Left colon (tissue), 2 donors: ENCODE data around the gene FAM13A. TPM values are rescaled to one million over a fixed set of nuclear protein-coding genes. Genes with fewer than 3 reads are reported as not detected.
"Not testable (repeated sequence)": the region's sequence is repeated elsewhere in the genome, so short reads cannot be mapped to it uniquely, and the experiment has no call there.

Experiments used
- ATAC-seq: fragments of 200-7000 bp; cut with Tn5 transposase; one replicate; pipeline ENCODE4 v1.9.1; 2020; ENCODE audit warnings: mild to moderate bottlenecking, moderate library complexity
- DNase-seq, 2 donors: peaks; one replicate each; pipeline ENCODE4 v3.0.0-alpha.2; 2020
- intact Hi-C, 2 donors: fragments of 100-400 bp; cut with DNase I in 1 of 2; cut with micrococcal nuclease in 1 of 2; formaldehyde crosslinking; loops; one replicate each; pipeline versions ENCODE4 v1.11.2 to v1.14.0; 2022; cut with DNase I, micrococcal nuclease
- total RNA-seq, 2 donors: library from RNA; stranded (reverse); fragmentation: NEBNext Ultra II Directional; extraction: Animal tissue kit (Norgen Biotek cat#: 25700); gene quantifications; one replicate each; pipeline ENCODE4 v1.2.1, GENCODE V29; 2021
- donor health status: DM: no; HTN: no; CAD: no.
- donor health status: DM: yes; HTN: yes; CAD: no.

Gene FAM13A
- total RNA-seq, 2 donors from 2014 or later: 34.3 to 80.3 TPM

DNA sequence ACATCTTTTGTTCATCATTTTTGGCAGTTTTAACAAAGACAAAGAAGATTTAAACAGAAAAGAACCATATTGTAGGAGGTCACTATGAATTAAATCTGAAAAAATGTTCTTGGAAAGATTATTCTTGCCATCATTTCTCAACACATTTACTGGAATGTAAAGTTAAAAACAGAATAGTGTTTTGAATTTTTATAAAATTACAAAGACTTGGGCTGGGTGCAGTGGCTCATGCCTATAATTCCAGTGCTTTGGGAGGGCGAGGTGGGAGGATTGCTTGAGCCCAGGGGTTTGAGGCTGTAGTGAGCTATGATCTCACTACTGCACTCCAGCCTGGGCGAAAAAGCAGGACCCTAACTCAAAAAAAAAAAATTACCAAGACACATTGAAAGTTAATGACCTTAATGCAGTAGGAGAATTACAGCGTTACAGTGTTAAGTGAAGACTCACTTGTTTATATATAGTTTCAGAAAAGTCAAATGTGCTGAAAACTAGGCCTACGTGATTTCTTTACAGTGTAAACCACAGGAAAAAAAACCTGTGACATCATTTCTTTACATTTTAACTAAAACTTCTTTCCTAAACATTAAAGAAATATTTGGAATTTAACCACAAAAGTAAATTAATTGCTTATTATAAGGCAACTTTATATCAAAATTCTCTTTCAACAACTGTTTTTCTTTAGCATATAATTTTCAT, 7.9 kb downstream of the FAM13A start:
- DNase-seq (no peak), ATAC-seq (no peak)
- intact Hi-C loops: no loop called here

DNA sequence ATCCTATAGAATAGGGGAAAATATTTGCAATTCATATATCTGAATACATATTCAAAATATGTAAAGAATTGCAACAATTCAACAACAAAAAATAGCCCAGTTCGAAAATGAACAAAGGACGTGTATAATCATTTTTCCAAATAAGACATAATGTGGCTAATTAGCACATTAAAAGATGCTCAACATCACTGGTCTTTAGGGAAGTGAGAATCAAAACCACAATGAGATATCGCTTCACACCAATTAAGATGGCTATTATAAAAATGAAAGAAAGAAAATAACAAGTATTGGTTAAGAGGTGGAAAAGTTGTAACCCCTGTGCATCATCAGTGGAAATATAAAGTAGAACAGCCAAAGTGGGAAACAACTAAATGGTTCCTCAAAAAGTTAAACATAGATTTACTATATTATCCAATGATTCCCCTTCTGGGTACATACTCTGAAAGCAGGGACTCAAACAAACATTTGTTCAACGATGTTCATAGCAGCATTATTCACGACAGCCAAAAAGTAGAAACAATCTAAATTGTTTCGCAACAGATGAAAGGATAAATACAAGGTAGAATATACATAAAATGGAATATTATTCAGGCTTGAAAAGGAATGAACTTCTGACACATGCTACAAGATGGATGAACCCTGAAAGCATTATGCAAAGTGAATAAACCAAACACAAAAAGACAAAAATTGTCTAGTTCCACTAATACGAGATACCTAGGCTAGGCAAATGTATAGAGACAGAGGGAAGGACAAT, 12.7 kb downstream of the FAM13A start:
- no peak for DNase-seq
- ATAC-seq: no peak
- intact Hi-C loops: no loop called here

DNA sequence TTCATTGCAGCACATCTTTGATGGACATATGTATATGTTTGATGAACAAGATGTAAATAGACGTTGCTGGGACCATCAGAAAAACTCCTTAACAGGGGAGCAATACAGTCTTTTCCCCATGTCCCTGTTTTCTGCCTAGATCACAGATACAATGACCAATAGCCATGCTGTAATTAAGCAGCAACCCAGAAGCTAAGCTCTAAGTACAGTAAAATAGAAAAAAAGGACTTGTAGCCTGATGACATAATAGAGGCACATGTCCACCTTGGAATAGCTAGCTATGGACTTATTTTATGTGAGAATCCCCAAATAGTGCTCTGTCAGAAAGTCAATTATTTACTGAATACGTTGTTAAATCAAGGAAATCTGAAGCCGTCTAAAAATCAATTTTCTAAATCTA, 14.9 kb downstream of the FAM13A start:
- ATAC-seq: no peak
- no peak for DNase-seq
- intact Hi-C loops: no loop called here

DNA sequence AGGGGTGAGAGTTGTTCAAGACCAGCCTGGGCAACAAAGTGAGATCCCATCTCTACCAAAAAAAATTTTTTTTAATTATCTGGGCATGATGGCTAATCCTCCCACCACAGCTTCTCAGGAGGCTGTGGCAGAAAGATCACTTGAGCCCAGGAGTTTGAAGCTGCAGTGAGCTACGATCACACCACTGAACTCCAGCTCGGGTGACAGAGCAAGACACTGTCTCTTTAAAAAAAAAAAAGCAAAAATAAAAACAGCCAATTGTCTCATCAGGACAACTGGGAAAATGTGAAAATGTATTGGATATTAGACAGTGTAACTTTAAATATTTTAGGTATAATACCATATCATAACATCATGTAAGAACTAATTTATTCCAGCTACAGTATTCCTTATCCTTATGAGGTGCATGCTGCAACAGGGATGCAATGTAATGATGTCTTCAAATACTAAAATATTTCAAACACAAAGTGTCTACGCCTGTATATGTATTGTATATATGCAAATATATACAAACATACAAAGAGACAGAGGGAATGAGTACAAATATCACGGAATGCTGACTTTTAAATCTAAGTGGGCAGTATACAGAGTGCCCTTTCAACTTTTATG, 17.2 kb downstream of the FAM13A start:
- DNase-seq: no peak
- no peak for ATAC-seq
- intact Hi-C loops: no loop called here

DNA sequence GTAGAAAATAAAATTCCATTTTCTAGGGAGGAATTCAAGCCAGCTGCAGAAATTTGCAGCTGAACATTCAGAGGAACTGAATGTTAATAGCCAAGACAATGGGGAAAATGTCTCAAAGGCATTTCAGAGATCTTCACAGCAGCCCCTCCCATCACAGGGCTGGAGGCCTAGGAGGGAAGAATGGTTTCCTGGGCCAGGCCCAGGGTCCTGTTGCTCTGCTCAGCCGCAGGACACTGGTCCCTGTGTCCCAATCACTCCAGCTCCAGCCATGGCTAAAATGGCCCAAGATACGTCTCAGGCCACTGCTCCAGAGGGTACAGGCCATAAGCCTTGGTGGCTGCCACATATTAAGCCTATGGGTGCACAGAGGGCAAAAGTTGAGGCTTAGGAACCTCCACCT, 20.4 kb downstream of the FAM13A start:
- intact Hi-C loops: no loop called here
- ATAC-seq (no peak), DNase-seq (no peak)

DNA sequence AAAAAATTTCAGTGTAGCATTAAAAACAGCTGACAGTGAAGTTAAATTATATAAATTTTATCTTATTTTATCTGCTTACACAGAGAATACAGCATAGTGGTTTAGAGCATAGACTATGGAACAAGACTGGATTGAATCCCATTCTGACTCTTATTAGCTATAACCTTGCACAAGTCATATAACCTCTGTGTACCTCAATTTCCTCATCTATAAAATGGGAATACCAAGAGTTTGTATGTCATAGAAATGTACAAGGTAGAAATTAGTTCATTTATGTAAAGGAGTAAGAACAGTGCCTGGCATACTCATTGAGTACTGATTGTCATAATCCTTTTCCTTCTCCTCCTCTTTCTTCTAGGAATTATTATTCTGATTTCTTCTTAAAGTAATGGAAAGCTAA, 25.7 kb downstream of the FAM13A start:
- no peak for ATAC-seq
- intact Hi-C loops: no loop called here
- DNase-seq: no peak

DNA sequence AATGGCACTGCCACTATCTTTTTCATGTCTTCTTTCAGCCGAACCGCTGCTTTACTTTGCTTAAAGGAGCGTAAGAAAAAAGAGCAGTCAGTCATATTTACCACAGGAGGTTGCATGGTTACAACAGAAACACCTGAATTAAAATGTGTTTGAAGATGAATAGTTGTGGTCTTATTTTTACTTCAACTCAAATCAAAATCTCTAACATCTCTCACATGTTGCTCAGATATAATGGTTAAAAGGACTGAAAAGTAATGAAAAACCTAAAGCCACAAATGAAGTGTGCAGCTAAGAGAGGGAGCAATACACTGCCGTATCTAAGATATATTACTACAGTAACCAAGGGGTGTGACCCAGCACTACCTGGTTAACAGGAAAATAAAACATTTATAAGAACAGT, 27.4 kb downstream of the FAM13A start:
- intact Hi-C loops: loop anchor here (5.0 to 10.0 kb wide), 3 partner anchors 212 to 495 kb away; no protein-coding TSS in a partner anchor
- peak; percentile 96 for ATAC-seq
- DNase-seq: no peak

DNA sequence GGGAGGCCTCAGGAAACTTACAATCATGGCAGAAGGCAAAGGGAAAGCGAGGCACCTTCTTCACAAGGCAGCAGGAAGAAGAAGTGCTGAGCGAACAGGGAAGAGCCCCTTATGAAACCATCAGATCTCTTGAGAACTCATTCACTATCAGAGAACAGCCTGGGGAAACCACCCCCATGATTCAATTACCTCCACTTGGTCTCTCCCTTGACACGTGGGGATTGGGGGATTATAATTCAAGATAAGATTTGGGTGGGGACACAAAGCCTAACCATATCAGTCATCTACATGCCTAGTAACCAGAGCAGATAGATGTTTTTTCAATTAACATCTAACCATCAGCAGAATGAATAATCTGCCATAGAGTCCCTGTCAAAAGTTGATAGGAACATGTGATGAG, 30.4 kb downstream of the FAM13A start:
- intact Hi-C loops: loop anchor here (5.0 to 10.0 kb wide), 3 partner anchors 209 to 492 kb away; no protein-coding TSS in a partner anchor
- ATAC-seq: no peak
- DNase-seq: no peak

DNA sequence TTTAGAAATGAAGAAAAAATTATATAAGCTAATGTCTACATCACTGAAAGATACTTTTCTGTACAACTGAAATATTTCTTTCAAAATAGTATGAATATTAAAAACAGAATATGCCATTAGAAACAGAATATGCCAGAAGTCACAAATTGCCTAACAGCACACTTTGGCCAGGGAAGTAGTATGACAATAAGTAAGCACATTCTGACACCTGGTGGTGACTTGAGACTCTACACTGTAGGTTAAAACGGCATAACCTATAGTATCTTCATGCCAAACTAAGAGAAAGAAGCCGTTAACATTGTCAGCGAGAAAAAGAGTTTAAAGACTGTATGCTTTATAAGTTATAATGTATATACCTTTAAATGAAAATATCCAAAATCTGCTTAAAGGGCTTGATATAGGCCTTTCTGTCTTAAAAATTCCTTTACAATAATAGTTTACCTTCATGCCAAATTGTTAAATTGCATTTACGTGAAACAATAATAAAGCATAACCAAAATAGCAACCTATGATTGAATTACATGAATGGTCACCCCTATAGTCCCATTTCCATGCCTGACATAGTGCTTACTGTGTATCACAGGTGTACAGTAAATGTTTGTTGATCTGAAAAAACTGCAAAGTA, 32.8 kb downstream of the FAM13A start:
- ATAC-seq (peak; percentile 97), DNase-seq (peak; percentile 41 to 57)
- intact Hi-C loops: loop anchor here (10.0 kb wide), 2 partner anchors 209 to 489 kb away; no protein-coding TSS in a partner anchor

DNA sequence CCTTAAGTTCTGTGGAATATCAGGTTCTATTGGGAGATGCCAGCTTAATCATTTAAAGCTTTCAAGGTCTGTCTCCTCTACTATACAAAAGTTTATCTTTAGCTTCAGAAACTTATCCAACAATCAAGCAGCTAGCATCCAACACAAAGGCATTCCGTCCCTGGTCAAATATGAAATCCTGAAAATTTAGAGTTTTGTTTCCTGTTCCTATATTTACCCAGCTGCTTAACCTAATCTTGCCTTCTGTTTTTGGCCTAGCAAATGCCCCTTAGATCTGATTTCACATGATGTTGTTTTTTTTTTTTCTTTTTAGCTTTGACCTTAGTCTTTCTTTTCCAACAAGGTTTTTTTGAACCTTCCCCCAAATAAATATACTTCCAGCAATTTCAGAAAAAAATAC, 33.8 kb downstream of the FAM13A start:
- intact Hi-C loops: loop anchor here (10.0 kb wide), 2 partner anchors 208 to 488 kb away; no protein-coding TSS in a partner anchor
- ATAC-seq (peak; percentile 24), DNase-seq (no peak)

DNA sequence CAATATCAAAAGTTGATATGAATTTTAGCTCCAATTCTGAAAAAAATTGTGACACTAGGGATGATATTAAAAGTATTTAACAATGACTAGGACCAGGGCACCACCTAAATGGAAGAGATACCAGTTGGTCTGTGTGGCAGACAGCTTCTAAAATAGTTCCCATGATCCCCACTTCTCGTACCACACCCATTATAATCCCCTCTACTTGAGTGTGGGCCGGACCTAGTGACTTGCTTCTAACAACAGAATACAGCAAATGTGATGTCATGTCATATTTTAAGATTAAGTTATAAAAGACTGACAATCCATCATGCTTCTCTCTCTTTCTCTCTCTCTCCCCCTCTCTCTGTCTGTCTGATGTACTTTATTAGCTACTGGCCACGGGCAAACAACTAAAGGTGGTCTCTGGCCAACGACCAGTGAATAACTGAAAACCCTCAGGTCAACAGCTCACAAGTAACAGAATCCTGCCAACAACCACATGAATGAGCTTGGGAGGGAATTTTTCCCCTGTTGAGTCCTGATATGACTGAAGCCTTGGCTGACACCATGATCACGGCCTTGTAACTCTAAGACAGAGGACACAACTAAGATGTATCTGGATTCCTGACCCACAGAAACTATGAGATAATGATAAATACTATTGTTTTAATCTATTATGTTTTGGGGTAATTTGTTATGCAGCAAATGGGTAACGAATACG, 34.4 kb downstream of the FAM13A start:
- intact Hi-C loops: loop anchor here (10.0 kb wide), 2 partner anchors 208 to 488 kb away; no protein-coding TSS in a partner anchor
- no peak for ATAC-seq
- DNase-seq: no peak

DNA sequence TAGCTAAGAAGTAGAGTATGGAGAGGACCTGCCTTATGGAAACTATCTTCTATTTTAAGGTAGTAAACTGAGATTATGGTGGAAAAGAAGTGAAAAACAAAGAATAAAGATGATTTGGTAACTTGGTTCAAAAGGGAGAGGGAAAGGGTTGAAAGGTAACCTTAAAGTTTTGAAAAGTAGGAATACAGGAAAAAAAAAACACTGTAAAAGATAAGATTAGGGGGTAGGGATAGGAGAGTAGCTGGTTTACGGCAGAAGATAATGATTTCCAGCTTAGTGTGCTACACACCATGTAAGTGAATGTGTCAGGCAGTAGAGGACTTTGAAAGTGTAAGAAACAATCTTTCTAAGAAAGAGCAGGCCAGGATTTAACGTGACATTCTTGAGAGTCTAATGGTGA, 35.3 kb downstream of the FAM13A start:
- DNase-seq: no peak
- ATAC-seq: peak; percentile 25
- intact Hi-C loops: loop anchor here (10.0 kb wide), 2 partner anchors 207 to 487 kb away; no protein-coding TSS in a partner anchor

DNA sequence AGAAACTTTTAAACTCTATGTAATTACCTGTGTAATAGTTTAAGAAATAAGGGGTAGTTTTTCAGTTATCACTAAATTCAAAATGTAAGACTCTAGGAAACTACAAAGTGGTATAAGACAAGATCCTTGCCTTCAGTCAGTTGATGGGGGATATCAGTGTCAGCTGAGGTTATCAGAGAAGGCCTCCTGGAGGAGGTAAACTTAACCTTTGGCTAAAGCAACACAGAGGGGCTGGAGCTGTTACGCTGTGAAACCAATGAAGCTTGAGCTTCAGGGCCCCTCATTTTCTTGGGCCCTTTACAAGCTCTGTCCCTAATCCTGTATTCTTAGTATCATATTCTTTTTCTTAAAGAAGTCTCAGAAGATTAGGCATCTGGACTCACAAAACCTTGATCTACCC, 35.9 kb downstream of the FAM13A start:
- ATAC-seq: no peak
- intact Hi-C loops: loop anchor here (10.0 kb wide), 2 partner anchors 206 to 486 kb away; no protein-coding TSS in a partner anchor

DNA sequence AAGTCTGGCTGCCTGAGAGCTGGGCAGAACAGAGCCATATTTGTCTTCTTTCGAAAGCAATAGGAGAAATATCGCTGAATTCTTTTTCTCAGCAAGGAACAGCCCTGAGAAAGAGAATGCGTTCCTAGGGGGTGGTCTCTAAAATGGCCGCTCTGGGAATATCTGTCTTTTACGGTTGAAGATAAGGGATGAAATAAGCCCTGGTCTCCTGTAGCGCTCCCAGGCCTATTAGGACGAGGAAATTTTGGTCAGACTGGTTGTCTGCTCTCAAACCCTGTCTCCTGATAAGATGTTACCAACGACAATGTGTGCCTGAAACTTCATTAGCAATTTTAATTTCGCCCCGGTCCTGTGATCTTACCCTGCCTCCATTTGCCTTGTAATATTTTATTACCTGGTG, 42.1 kb downstream of the FAM13A start:
- intact Hi-C loops, ATAC-seq: not testable (repeated sequence)

More for the DNA sequence above, 35.9 kb downstream of the FAM13A start:
- DNase-seq: no peak

DNA sequence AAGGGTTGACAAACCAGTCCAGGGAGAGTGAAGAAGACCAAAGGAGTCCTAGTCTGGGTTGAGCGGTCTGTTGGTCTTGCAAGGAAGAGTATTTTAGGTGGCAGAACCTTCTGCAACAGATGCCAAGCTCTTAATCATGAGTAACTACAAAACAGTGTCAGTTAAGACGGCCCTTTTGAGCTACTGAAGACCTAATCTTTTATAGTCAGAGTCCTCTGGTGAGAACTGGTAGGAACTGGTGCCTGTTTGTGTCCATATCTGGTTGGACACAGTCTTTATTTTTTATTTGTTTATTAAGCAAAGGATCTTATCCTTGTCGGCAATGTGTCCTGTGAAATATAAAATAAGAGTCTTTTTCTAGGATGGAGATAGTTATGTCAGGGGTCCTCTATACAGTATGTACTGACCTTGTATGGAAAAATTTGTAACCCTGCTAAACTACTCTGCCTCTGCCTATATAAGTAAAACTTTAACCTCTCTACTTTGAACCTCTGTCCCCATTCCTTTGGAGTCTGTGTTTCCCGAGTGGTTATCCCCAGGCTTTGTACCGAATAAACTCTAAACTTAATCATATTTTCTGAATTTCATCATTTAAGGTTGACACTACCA, 47.1 kb downstream of the FAM13A start:
- ATAC-seq (peak; percentile 72), DNase-seq (no peak)
- intact Hi-C loops: no loop called here

More for the DNA sequence above, 42.1 kb downstream of the FAM13A start:
- DNase-seq: not testable (repeated sequence)

DNA sequence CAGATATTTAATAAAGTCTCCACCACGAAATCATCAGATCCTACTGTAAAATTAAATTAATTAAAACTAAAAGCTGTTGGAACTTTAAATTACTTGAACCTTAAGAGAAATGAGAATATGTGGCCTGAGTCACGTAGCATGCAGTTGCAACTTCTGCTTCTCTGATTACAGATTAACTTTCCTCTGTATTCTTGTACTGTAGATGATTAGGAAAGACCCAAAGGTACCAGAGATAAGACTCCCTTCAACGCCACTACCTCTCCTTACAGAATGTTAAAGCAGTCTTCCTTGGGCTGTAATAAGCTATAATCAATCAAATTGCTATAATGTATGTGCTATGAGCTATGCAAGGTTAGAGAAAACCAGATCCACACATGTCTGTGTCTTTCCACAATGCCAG, 47.9 kb downstream of the FAM13A start:
- intact Hi-C loops: no loop called here
- no peak for DNase-seq
- ATAC-seq: peak; percentile 74

DNA sequence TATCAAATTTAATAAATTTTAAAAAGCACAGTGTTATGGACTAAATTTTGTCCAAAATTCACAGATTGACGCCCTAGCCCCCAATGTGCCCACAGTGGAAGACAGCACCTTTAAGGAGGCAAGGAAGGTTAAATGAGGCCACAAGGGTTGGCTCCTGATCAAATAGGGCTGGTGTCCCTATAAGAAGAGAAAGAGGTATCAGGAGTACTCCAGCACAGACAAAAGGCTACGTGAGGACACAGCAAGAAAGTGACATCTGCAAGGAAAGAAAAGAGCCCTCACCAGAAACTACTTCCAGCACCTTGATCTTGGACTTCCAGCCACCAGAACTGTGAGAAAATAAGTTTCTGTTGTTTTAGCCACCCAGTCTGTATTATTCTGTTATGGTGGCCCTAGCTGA, 48.8 kb downstream of the FAM13A start:
- no peak for DNase-seq
- intact Hi-C loops: no loop called here

DNA sequence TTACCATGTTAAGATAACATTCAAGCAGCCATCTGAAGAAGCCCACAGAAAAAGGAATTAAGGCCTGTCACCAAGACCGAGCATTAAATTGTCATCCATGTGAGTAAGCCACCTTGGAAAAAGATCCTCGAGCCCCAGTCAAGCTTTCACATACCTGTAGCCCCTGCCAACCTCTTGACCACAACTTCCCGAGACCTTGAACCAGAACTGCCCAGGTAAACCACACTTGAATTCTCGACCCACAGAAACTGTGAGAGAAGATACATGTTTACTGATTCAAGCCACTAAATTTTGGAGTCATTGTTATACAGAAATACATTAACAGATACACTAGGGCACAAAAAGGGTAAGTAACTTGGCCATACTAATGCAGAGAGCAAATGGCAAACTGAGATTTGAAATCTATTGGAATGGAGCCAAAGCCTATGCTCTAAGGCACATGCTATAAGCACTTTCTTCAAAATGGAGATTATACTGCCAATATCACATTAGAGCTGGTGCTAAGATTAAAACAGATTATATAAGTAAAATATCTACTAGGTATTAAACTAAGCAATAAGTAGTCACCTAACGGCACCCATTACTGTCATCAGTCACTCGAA, 49.5 kb downstream of the FAM13A start:
- no peak for ATAC-seq
- intact Hi-C loops: no loop called here
- no peak for DNase-seq

More for the DNA sequence above, 48.8 kb downstream of the FAM13A start:
- ATAC-seq: no peak
